Measurements from ENCODE around the gene MMP15. TPM values are rescaled to one million over a fixed set of nuclear protein-coding genes. Genes with fewer than 3 reads are reported as not detected.
"Not testable (repeated sequence)": the region's sequence is repeated elsewhere in the genome, so short reads cannot be mapped to it uniquely, and the experiment has no call there.

MMP15 gene
- total and polyA plus RNA-seq, 4 donors = 7.0 to 38.8 (median 21.4) TPM

- DNase-seq (ENCODE audit: low spot score) = no peak
- H3K27me3 ChIP-seq (ENCODE audit: control insufficient read depth in 4 of 4, insufficient read depth in 4 of 4, low read length in 3 of 4) = no peaks in the 10 kb centered on the region
- peaks cover 13 to 29% (median 17%) of the 10 kb centered on the region in 4 donors for H3K4me1 ChIP-seq (ENCODE audit: control insufficient read depth in 4 of 4, insufficient read depth in 4 of 4, low read length in 3 of 4)
- no peaks in the 10 kb centered on the region for H3K9me3 ChIP-seq (ENCODE audit: control insufficient read depth in 4 of 4, low read length in 3 of 4)
- TF ChIP-seq FOXA1 (IDR thresholded peaks at IDR 0.05) (no peak), CTCF (IDR thresholded peaks at IDR 0.05; ENCODE audit: low read depth, low read length, missing input control) (no peak), JUND (IDR thresholded peaks at IDR 0.05) (no peak), HNF4A (conservative IDR thresholded peaks at IDR 0.05) (no peak), RAD21 (IDR thresholded peaks at IDR 0.05) (no peak)
- TF ChIP-seq, protein P1, sequence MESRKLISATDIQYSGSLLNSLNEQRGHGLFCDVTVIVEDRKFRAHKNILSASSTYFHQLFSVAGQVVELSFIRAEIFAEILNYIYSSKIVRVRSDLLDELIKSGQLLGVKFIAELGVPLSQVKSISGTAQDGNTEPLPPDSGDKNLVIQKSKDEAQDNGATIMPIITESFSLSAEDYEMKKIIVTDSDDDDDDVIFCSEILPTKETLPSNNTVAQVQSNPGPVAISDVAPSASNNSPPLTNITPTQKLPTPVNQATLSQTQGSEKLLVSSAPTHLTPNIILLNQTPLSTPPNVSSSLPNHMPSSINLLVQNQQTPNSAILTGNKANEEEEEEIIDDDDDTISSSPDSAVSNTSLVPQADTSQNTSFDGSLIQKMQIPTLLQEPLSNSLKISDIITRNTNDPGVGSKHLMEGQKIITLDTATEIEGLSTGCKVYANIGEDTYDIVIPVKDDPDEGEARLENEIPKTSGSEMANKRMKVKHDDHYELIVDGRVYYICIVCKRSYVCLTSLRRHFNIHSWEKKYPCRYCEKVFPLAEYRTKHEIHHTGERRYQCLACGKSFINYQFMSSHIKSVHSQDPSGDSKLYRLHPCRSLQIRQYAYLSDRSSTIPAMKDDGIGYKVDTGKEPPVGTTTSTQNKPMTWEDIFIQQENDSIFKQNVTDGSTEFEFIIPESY (IDR thresholded peaks at IDR 0.05) = no peak
- 97% methylated on average over 5 of the region's 5 CpGs for WGBS
- no peak overlapping the region for H3K27ac ChIP-seq (ENCODE audit: low read depth in 1 of 2, low read length in 2 of 2)
- H3K36me3 ChIP-seq (ENCODE audit: control insufficient read depth in 4 of 4, insufficient read depth in 3 of 4, low read depth in 1 of 4, low read length in 3 of 4) = peaks cover 0 to 3% (median 2%) of the 10 kb centered on the region in 4 donors
- H3K9ac ChIP-seq (ENCODE audit: low read depth in 1 of 2, low read length in 2 of 2) = no peak overlapping the region
- H3K4me3 ChIP-seq (ENCODE audit: low read depth in 1 of 3, low read length in 3 of 3) = no peak overlapping the region
These were observed 22.6 kb upstream of the MMP15 start for GRCh38 chr16:58002936-58003335.

DNA sequence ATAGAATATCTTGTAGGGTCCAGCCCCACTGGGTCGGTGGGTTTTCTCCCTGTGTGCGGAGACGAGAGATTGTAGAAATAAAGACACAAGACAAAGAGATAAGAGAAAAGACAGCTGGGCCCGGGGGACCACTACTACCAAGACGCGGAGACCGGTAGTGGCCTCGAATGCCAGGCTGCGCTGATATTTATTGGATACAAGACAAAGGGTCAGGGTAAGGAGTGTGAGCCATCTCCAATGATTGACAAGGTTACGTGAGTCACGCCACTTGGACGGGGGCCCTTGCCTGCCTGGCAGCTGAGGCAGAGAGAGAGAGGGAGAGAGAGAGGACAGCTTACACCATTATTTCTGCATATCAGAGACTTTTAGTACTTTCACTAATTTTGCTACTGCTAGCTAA is 20.8 kb upstream of the MMP15 start:
- H3K9me3 ChIP-seq (ENCODE audit: control insufficient read depth in 4 of 4, low read length in 3 of 4); H3K36me3 ChIP-seq (ENCODE audit: control insufficient read depth in 4 of 4, insufficient read depth in 3 of 4, low read depth in 1 of 4, low read length in 3 of 4); H3K4me3 ChIP-seq (ENCODE audit: low read depth in 1 of 3, low read length in 3 of 3); H3K9ac ChIP-seq (ENCODE audit: low read depth in 1 of 2, low read length in 2 of 2); H3K27me3 ChIP-seq (ENCODE audit: control insufficient read depth in 4 of 4, insufficient read depth in 4 of 4, low read length in 3 of 4); DNase-seq (ENCODE audit: low spot score): not testable (repeated sequence)
- Histone ChIP-seq H3K27ac (ENCODE audit: low read depth in 1 of 2, low read length in 2 of 2) (peak overlapping the region; percentile 57 to 65), H3K4me1 (ENCODE audit: control insufficient read depth in 4 of 4, insufficient read depth in 4 of 4, low read length in 3 of 4) (peaks cover 5 to 19% (median 11%) of the 10 kb centered on the region in 4 donors)
- 61% methylated on average over 12 of the region's 12 CpGs for WGBS

DNA sequence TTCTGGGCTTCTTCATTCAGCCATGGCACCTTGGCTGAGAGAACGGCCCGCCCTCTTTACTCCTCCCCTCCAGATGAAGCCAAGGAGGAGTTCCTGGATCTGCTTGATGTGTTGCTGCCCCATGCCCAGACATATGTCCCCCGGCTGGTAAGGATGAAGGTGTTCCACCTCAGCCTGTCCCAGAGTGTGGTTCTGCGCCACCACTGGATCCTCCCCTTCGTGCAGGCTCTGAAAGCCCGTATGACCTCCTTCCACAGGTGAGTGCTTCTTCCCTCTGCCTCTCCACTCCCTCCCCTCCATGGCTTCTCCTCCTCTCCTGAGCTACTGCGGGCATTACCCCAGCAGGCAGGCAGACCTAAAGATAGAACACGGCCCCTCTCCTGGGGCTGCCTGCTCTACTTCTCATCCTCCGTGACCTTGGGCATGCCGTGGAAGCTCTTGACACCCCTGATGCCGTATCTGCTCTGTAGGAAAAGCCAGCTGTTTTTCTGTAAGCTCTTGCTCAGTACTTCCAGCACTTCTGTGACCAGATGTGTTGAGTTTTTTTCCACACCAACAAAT is 15.6 kb upstream of the MMP15 start:
- peaks cover 5 to 32% (median 20%) of the 10 kb centered on the region in 4 donors for H3K36me3 ChIP-seq (ENCODE audit: control insufficient read depth in 4 of 4, insufficient read depth in 3 of 4, low read depth in 1 of 4, low read length in 3 of 4)
- 96% methylated on average over 11 of the region's 11 CpGs for WGBS
- H3K4me3 ChIP-seq (ENCODE audit: low read depth in 1 of 3, low read length in 3 of 3) = no peak overlapping the region
- no peak overlapping the region for H3K9ac ChIP-seq (ENCODE audit: low read depth in 1 of 2, low read length in 2 of 2)
- TF ChIP-seq, protein P2, sequence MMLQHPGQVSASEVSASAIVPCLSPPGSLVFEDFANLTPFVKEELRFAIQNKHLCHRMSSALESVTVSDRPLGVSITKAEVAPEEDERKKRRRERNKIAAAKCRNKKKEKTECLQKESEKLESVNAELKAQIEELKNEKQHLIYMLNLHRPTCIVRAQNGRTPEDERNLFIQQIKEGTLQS (IDR thresholded peaks at IDR 0.05) = no peak
- TF ChIP-seq HNF4A (conservative IDR thresholded peaks at IDR 0.05) = no peak
- TF ChIP-seq EGR1 (IDR thresholded peaks at IDR 0.05; ENCODE audit: low read depth in 2 of 2) = no peak
- TF ChIP-seq, protein P1 (IDR thresholded peaks at IDR 0.05) = no peak
- TF ChIP-seq HNF4G (IDR thresholded peaks at IDR 0.05) = no peak
- no peak for TF ChIP-seq JUND (IDR thresholded peaks at IDR 0.05)
- TF ChIP-seq FOXA2 (IDR thresholded peaks at IDR 0.05) = no peak
- TF ChIP-seq CTCF (IDR thresholded peaks at IDR 0.05; ENCODE audit: low read depth, low read length, missing input control) = no peak
- no peak for TF ChIP-seq TAF1 (conservative IDR thresholded peaks at IDR 0.05)
- no peak for TF ChIP-seq GABPA (IDR thresholded peaks at IDR 0.05 in 1 of 2, conservative IDR thresholded peaks at IDR 0.05 in 1 of 2)
- TF ChIP-seq, protein P3, sequence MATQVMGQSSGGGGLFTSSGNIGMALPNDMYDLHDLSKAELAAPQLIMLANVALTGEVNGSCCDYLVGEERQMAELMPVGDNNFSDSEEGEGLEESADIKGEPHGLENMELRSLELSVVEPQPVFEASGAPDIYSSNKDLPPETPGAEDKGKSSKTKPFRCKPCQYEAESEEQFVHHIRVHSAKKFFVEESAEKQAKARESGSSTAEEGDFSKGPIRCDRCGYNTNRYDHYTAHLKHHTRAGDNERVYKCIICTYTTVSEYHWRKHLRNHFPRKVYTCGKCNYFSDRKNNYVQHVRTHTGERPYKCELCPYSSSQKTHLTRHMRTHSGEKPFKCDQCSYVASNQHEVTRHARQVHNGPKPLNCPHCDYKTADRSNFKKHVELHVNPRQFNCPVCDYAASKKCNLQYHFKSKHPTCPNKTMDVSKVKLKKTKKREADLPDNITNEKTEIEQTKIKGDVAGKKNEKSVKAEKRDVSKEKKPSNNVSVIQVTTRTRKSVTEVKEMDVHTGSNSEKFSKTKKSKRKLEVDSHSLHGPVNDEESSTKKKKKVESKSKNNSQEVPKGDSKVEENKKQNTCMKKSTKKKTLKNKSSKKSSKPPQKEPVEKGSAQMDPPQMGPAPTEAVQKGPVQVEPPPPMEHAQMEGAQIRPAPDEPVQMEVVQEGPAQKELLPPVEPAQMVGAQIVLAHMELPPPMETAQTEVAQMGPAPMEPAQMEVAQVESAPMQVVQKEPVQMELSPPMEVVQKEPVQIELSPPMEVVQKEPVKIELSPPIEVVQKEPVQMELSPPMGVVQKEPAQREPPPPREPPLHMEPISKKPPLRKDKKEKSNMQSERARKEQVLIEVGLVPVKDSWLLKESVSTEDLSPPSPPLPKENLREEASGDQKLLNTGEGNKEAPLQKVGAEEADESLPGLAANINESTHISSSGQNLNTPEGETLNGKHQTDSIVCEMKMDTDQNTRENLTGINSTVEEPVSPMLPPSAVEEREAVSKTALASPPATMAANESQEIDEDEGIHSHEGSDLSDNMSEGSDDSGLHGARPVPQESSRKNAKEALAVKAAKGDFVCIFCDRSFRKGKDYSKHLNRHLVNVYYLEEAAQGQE (IDR thresholded peaks at IDR 0.05) = no peak
- H3K27ac ChIP-seq (ENCODE audit: low read depth in 1 of 2, low read length in 2 of 2) = no peak overlapping the region
- no peak for DNase-seq (ENCODE audit: low spot score)
- peaks cover 0 to 2% (median under 1%) of the 10 kb centered on the region in 4 donors for H3K4me1 ChIP-seq (ENCODE audit: control insufficient read depth in 4 of 4, insufficient read depth in 4 of 4, low read length in 3 of 4)
- no peaks in the 10 kb centered on the region for H3K27me3 ChIP-seq (ENCODE audit: control insufficient read depth in 4 of 4, insufficient read depth in 4 of 4, low read length in 3 of 4)
- H3K9me3 ChIP-seq (ENCODE audit: control insufficient read depth in 4 of 4, low read length in 3 of 4) = no peaks in the 10 kb centered on the region

Data from liver (tissue), 9 donors.